ENCODE results near the gene MTOR. TPM values are rescaled to one million over a fixed set of nuclear protein-coding genes. Genes with fewer than 3 reads are reported as not detected.

MTOR gene
- total and polyA plus RNA-seq, 2 of the 8 experiments (the other 6 are each of a cell fraction or from before 2014, with no cell fraction given): 44.2 to 76.8 TPM

DNA sequence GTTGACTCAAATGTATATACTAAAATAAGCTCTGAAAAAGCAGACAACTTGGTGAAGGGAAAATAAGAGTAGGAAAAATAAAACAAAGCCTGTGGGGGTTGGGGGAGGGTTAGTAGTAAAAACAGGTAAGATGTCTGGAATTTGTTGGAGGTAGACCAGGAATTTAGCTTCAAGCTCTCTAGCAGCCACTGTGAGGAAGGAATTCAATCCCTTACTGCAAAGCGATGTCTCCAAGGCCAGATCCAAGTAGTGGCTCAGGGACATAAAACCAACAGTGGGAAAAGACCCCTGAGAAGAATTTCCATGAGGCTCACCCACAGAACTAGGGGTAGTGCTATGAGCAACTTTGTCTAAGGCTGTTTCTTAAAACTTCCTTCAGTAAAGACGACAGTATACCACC lies 65.4 kb downstream of the MTOR start (continued):
- TF ChIP-seq, protein P1, sequence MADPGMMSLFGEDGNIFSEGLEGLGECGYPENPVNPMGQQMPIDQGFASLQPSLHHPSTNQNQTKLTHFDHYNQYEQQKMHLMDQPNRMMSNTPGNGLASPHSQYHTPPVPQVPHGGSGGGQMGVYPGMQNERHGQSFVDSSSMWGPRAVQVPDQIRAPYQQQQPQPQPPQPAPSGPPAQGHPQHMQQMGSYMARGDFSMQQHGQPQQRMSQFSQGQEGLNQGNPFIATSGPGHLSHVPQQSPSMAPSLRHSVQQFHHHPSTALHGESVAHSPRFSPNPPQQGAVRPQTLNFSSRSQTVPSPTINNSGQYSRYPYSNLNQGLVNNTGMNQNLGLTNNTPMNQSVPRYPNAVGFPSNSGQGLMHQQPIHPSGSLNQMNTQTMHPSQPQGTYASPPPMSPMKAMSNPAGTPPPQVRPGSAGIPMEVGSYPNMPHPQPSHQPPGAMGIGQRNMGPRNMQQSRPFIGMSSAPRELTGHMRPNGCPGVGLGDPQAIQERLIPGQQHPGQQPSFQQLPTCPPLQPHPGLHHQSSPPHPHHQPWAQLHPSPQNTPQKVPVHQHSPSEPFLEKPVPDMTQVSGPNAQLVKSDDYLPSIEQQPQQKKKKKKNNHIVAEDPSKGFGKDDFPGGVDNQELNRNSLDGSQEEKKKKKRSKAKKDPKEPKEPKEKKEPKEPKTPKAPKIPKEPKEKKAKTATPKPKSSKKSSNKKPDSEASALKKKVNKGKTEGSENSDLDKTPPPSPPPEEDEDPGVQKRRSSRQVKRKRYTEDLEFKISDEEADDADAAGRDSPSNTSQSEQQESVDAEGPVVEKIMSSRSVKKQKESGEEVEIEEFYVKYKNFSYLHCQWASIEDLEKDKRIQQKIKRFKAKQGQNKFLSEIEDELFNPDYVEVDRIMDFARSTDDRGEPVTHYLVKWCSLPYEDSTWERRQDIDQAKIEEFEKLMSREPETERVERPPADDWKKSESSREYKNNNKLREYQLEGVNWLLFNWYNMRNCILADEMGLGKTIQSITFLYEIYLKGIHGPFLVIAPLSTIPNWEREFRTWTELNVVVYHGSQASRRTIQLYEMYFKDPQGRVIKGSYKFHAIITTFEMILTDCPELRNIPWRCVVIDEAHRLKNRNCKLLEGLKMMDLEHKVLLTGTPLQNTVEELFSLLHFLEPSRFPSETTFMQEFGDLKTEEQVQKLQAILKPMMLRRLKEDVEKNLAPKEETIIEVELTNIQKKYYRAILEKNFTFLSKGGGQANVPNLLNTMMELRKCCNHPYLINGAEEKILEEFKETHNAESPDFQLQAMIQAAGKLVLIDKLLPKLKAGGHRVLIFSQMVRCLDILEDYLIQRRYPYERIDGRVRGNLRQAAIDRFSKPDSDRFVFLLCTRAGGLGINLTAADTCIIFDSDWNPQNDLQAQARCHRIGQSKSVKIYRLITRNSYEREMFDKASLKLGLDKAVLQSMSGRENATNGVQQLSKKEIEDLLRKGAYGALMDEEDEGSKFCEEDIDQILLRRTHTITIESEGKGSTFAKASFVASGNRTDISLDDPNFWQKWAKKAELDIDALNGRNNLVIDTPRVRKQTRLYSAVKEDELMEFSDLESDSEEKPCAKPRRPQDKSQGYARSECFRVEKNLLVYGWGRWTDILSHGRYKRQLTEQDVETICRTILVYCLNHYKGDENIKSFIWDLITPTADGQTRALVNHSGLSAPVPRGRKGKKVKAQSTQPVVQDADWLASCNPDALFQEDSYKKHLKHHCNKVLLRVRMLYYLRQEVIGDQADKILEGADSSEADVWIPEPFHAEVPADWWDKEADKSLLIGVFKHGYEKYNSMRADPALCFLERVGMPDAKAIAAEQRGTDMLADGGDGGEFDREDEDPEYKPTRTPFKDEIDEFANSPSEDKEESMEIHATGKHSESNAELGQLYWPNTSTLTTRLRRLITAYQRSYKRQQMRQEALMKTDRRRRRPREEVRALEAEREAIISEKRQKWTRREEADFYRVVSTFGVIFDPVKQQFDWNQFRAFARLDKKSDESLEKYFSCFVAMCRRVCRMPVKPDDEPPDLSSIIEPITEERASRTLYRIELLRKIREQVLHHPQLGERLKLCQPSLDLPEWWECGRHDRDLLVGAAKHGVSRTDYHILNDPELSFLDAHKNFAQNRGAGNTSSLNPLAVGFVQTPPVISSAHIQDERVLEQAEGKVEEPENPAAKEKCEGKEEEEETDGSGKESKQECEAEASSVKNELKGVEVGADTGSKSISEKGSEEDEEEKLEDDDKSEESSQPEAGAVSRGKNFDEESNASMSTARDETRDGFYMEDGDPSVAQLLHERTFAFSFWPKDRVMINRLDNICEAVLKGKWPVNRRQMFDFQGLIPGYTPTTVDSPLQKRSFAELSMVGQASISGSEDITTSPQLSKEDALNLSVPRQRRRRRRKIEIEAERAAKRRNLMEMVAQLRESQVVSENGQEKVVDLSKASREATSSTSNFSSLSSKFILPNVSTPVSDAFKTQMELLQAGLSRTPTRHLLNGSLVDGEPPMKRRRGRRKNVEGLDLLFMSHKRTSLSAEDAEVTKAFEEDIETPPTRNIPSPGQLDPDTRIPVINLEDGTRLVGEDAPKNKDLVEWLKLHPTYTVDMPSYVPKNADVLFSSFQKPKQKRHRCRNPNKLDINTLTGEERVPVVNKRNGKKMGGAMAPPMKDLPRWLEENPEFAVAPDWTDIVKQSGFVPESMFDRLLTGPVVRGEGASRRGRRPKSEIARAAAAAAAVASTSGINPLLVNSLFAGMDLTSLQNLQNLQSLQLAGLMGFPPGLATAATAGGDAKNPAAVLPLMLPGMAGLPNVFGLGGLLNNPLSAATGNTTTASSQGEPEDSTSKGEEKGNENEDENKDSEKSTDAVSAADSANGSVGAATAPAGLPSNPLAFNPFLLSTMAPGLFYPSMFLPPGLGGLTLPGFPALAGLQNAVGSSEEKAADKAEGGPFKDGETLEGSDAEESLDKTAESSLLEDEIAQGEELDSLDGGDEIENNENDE (IDR thresholded peaks at IDR 0.05; ENCODE audit: insufficient replicate concordance, low read length): no peak
- no peak for TF ChIP-seq RBBP5 (IDR thresholded peaks at IDR 0.05; ENCODE audit: borderline replicate concordance, low read depth, low read length)
- TF ChIP-seq EP300 (IDR thresholded peaks at IDR 0.05; ENCODE audit: borderline replicate concordance in 1 of 2, low read depth in 2 of 2, low read length in 2 of 2): no peak
- no peak for TF ChIP-seq RXRA (IDR thresholded peaks at IDR 0.05; ENCODE audit: insufficient read depth, low read depth, low read length)
- TF ChIP-seq CBX8 (IDR thresholded peaks at IDR 0.05; ENCODE audit: borderline replicate concordance, low read depth, low read length): no peak
- no peak for TF ChIP-seq CBX5 (IDR thresholded peaks at IDR 0.05; ENCODE audit: low read depth, low read length)
- no peak for TF ChIP-seq YY1 (IDR thresholded peaks at IDR 0.05; ENCODE audit: low read depth, low read length)

Measured in H1 (cell line).